ENCODE measurements around the gene TRIM65.

- no peak for TF ChIP-seq EZH2 (IDR thresholded peaks at IDR 0.05; ENCODE audit: borderline replicate concordance, control insufficient read depth, low read depth, low read length)
- TF ChIP-seq, protein P1, sequence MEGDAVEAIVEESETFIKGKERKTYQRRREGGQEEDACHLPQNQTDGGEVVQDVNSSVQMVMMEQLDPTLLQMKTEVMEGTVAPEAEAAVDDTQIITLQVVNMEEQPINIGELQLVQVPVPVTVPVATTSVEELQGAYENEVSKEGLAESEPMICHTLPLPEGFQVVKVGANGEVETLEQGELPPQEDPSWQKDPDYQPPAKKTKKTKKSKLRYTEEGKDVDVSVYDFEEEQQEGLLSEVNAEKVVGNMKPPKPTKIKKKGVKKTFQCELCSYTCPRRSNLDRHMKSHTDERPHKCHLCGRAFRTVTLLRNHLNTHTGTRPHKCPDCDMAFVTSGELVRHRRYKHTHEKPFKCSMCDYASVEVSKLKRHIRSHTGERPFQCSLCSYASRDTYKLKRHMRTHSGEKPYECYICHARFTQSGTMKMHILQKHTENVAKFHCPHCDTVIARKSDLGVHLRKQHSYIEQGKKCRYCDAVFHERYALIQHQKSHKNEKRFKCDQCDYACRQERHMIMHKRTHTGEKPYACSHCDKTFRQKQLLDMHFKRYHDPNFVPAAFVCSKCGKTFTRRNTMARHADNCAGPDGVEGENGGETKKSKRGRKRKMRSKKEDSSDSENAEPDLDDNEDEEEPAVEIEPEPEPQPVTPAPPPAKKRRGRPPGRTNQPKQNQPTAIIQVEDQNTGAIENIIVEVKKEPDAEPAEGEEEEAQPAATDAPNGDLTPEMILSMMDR (IDR thresholded peaks at IDR 0.05 in 2 of 3, conservative IDR thresholded peaks at IDR 0.05 in 1 of 3; ENCODE audit: control insufficient read depth in 2 of 3, extremely low read depth in 1 of 3, insufficient read depth in 1 of 3, low read depth in 3 of 3, low read length in 3 of 3): no peak
- no peak for TF ChIP-seq SMARCA5 (IDR thresholded peaks at IDR 0.05)
- no peak for TF ChIP-seq BACH1 (IDR thresholded peaks at IDR 0.05; ENCODE audit: borderline replicate concordance)
- no peak for TF ChIP-seq KLF5 (IDR thresholded peaks at IDR 0.05; ENCODE audit: partially characterized antibody)
- TF ChIP-seq GABPA (IDR thresholded peaks at IDR 0.05; ENCODE audit: low read depth): no peak
- TF ChIP-seq ZNF24 (IDR thresholded peaks at IDR 0.05): no peak
These were observed 22.9 kb upstream of the TRIM65 start for GRCh38 chr17:75919611-75920010.

Measured in GM12878 (cell line).